Measurements from ENCODE around the gene MARCKSL1.

DNA sequence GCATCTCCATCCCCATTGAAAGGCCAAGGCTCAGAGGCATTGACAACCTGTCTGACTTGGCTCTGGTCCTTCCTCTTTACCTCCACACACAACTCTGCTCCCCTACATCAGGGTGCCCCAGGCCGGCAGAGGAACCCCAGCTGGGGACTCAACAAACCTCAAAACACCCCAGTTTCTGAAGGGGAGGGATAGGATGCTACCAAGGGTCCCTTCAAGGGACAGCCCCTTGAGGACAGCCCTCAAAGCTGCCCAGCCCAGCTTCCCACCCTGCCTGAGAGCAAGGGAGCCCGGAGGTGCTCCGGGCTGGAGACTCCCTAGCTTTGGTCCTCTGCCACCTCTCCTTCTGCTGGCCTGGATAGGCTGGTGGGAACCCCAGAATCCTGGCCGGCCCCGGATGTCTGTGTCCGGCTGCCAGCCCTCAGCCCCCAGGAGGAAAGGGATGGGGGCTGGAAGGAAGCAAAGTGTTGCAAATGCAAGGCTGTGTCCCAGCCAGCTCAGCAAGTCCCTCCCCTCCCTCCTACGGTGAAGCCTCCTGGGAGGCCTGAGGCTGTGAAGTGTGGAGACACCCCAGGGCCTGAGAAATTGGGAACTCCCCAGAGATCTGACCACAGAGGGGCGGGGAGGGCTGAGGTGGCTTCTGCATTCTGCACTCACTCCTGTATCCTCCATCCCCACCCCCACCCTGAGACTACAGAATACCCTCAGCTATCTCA is 1.1 kb upstream of the MARCKSL1 start:
- TF ChIP-seq, protein P1, sequence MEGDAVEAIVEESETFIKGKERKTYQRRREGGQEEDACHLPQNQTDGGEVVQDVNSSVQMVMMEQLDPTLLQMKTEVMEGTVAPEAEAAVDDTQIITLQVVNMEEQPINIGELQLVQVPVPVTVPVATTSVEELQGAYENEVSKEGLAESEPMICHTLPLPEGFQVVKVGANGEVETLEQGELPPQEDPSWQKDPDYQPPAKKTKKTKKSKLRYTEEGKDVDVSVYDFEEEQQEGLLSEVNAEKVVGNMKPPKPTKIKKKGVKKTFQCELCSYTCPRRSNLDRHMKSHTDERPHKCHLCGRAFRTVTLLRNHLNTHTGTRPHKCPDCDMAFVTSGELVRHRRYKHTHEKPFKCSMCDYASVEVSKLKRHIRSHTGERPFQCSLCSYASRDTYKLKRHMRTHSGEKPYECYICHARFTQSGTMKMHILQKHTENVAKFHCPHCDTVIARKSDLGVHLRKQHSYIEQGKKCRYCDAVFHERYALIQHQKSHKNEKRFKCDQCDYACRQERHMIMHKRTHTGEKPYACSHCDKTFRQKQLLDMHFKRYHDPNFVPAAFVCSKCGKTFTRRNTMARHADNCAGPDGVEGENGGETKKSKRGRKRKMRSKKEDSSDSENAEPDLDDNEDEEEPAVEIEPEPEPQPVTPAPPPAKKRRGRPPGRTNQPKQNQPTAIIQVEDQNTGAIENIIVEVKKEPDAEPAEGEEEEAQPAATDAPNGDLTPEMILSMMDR (IDR thresholded peaks at IDR 0.05): no peak
- TF ChIP-seq POLR2A (IDR thresholded peaks at IDR 0.05): no peak
